GM12892 (cell line): ENCODE data around the gene CTBP2.

Experiments
- POLR2A ChIP-seq: IDR thresholded peaks from 2 replicates; pipeline ENCODE4 v1.6.1; 2011; ENCODE audit warnings: low read depth, low read length, control low read depth
- TAF1 ChIP-seq: IDR thresholded peaks from 2 replicates; pipeline ENCODE4 v1.6.1; 2011; ENCODE audit warnings: low read depth, mild to moderate bottlenecking, control low read depth, low read length, borderline replicate concordance

GRCh38 chr10:124993345-124993708, 167.0 kb downstream of the CTBP2 start:
- TF ChIP-seq POLR2A = no peak
- no peak for TF ChIP-seq TAF1
